ENCODE results near the gene TNNI2. TPM values are rescaled to one million over a fixed set of nuclear protein-coding genes. Genes with fewer than 3 reads are reported as not detected.

TNNI2 gene
- total RNA-seq, 1 experiment from 2014 or later: not detected

GRCh38 chr11:1807264-1807995, 31.4 kb upstream of the TNNI2 start:
- H3K36me3 ChIP-seq (ENCODE audit: insufficient read depth, low read length, poor library complexity, severe bottlenecking): no peaks in the 10 kb centered on the region
- CTCF ChIA-PET: no interaction called here
- no peak overlapping the region for H3K4me3 ChIP-seq (ENCODE audit: low read depth, low read length, poor library complexity, severe bottlenecking)
- intact Hi-C loops (cut with micrococcal nuclease; ENCODE audit: unreplicated experiment): no loop called here
- H3K9me3 ChIP-seq (ENCODE audit: low read depth, low read length, poor library complexity, severe bottlenecking): no peaks in the 10 kb centered on the region
- H3K4me1 ChIP-seq (ENCODE audit: insufficient read depth, low read length, poor library complexity, severe bottlenecking): no peaks in the 10 kb centered on the region
- H3K27ac ChIP-seq (ENCODE audit: low read depth, low read length, poor library complexity, severe bottlenecking): no peak overlapping the region
- BruUV-seq (replicated peaks): no TSS peak
- peaks cover 8% of the 10 kb centered on the region for H3K27me3 ChIP-seq (replicated peaks; ENCODE audit: insufficient read depth, low read depth, low read length, poor library complexity)
- no peak for TF ChIP-seq EZH2 (IDR thresholded peaks at IDR 0.05; ENCODE audit: borderline replicate concordance, low read depth, low read length, poor library complexity, severe bottlenecking)
- no peak for TF ChIP-seq CTCF (conservative IDR thresholded peaks at IDR 0.05; ENCODE audit: low read depth, low read length)
- no peak for DNase-seq (ENCODE audit: low spot score)
- POLR2A ChIA-PET (ENCODE audit: low non-redundant PET): no interaction called here

GRCh38 chr11:1810761-1811160, 28.0 kb upstream of the TNNI2 start:
- intact Hi-C loops (cut with micrococcal nuclease; ENCODE audit: unreplicated experiment): no loop called here
- ChIA-PET POLR2A (ENCODE audit: low non-redundant PET) (no interaction called here), CTCF (no interaction called here)
- no peak for TF ChIP-seq CTCF (conservative IDR thresholded peaks at IDR 0.05; ENCODE audit: low read depth, low read length)
- no peak for TF ChIP-seq EZH2 (IDR thresholded peaks at IDR 0.05; ENCODE audit: borderline replicate concordance, low read depth, low read length, poor library complexity, severe bottlenecking)
- no peak overlapping the region for H3K4me3 ChIP-seq (ENCODE audit: low read depth, low read length, poor library complexity, severe bottlenecking)
- H3K27ac ChIP-seq (ENCODE audit: low read depth, low read length, poor library complexity, severe bottlenecking): no peak overlapping the region
- no peak for DNase-seq (ENCODE audit: low spot score)
- BruUV-seq (replicated peaks): no TSS peak
- H3K4me1 ChIP-seq (ENCODE audit: insufficient read depth, low read length, poor library complexity, severe bottlenecking): no peaks in the 10 kb centered on the region
- peaks cover 8% of the 10 kb centered on the region for H3K27me3 ChIP-seq (replicated peaks; ENCODE audit: insufficient read depth, low read depth, low read length, poor library complexity)
- H3K9me3 ChIP-seq (ENCODE audit: low read depth, low read length, poor library complexity, severe bottlenecking): no peaks in the 10 kb centered on the region
- H3K36me3 ChIP-seq (ENCODE audit: insufficient read depth, low read length, poor library complexity, severe bottlenecking): no peaks in the 10 kb centered on the region

GRCh38 chr11:1812274-1812673, 26.5 kb upstream of the TNNI2 start:
- POLR2A ChIA-PET (ENCODE audit: low non-redundant PET): no interaction called here
- BruUV-seq (replicated peaks): no TSS peak
- no peaks in the 10 kb centered on the region for H3K9me3 ChIP-seq (ENCODE audit: low read depth, low read length, poor library complexity, severe bottlenecking)
- TF ChIP-seq CTCF (conservative IDR thresholded peaks at IDR 0.05; ENCODE audit: low read depth, low read length): no peak
- intact Hi-C loops (cut with micrococcal nuclease; ENCODE audit: unreplicated experiment): no loop called here
- H3K27ac ChIP-seq (ENCODE audit: low read depth, low read length, poor library complexity, severe bottlenecking): no peak overlapping the region
- CTCF ChIA-PET: no interaction called here
- peaks cover 8% of the 10 kb centered on the region for H3K27me3 ChIP-seq (replicated peaks; ENCODE audit: insufficient read depth, low read depth, low read length, poor library complexity)
- no peak overlapping the region for H3K4me3 ChIP-seq (ENCODE audit: low read depth, low read length, poor library complexity, severe bottlenecking)
- H3K36me3 ChIP-seq (ENCODE audit: insufficient read depth, low read length, poor library complexity, severe bottlenecking): no peaks in the 10 kb centered on the region
- H3K4me1 ChIP-seq (ENCODE audit: insufficient read depth, low read length, poor library complexity, severe bottlenecking): no peaks in the 10 kb centered on the region
- no peak for DNase-seq (ENCODE audit: low spot score)

Data from A673 (cell line).